ENCODE results near the gene ACADVL. TPM values are rescaled to one million over a fixed set of nuclear protein-coding genes. Genes with fewer than 3 reads are reported as not detected.
"Not testable (repeated sequence)": the region's sequence is repeated elsewhere in the genome, so short reads cannot be mapped to it uniquely, and the experiment has no call there.

The ACADVL gene
- 100 to 1,000 TPM; 453 to 742 (median 464) TPM for total RNA-seq

- peaks cover 66 to 94% (median 70%) of the 10 kb centered on the region in 3 donors for H3K4me1 ChIP-seq
- TF ChIP-seq CTCF (IDR thresholded peaks at IDR 0.05) = peak in 2 of 6 experiments; percentile 10 to 15
- peak in 3 of 4 donors; percentile 68 to 93 (median 71) for TF ChIP-seq POLR2A (IDR thresholded peaks at IDR 0.05)
- 0% methylated on average over 35 of the region's 63 CpGs; no CpG with 5 or more reads in 1 of the 2 donors for WGBS, 2 donors
- H3K36me3 ChIP-seq = peaks cover 23 to 41% (median 25%) of the 10 kb centered on the region in 3 donors
- peak within 1 kb of the TSS; percentile 61 to 99 (median 94) for H3K4me3 ChIP-seq
- no peaks in the 10 kb centered on the region for H3K9me3 ChIP-seq
- H3K27me3 ChIP-seq = no peaks in the 10 kb centered on the region
- H3K27ac ChIP-seq = peak within 1 kb of the TSS; percentile 95 to 100 (median 98)
- no peak for DNase-seq
- intact Hi-C loops (cut with DNase I) = no loop called here
Measured at GRCh38 chr17:7219812-7220592, at the start of gene ACADVL, which contains the start of gene DLG4. Gene ACADVL, plus strand, starts transcription at chr17:7219938. Its CDS starts 47 bp downstream, at chr17:7219985. Gene DLG4, minus strand, starts transcription at chr17:7219836.

GRCh38 chr17:7172522-7173191 is 47.1 kb upstream of the ACADVL start:
- H3K4me1 ChIP-seq = peaks cover 8 to 24% (median 12%) of the 10 kb centered on the region in 3 donors
- intact Hi-C loops (cut with DNase I); H3K27ac ChIP-seq; DNase-seq; H3K9me3 ChIP-seq; H3K4me3 ChIP-seq; H3K36me3 ChIP-seq: not testable (repeated sequence)
- peaks cover 0 to 30% (median 2%) of the 10 kb centered on the region in 4 donors for H3K27me3 ChIP-seq
- WGBS, 2 donors = 89 to 92% methylated on average over 17 to 18 of the region's 18 CpGs

- H3K4me1 ChIP-seq = peaks cover 14 to 31% (median 18%) of the 10 kb centered on the region in 3 donors
- peak overlapping the region in 3 of 4 donors; percentile 24 to 53 (median 34) for H3K4me3 ChIP-seq
- peak overlapping the region in 1 of 4 donors; percentile 39 for H3K27ac ChIP-seq
Measured at GRCh38 chr17:7173687-7174602, 45.8 kb upstream of the ACADVL start.

GRCh38 chr17:7174603-7175326 is 45.0 kb upstream of the ACADVL start:
- Histone ChIP-seq H3K9me3 (peaks cover 0 to 3% (median 0%) of the 10 kb centered on the region in 3 donors), H3K4me3 (peak overlapping the region in 2 of 4 donors; percentile 34 to 53), H3K4me1 (peaks cover 14 to 31% (median 18%) of the 10 kb centered on the region in 3 donors), H3K36me3 (no peaks in the 10 kb centered on the region), H3K27me3 (peaks cover 0 to 50% (median 8%) of the 10 kb centered on the region in 4 donors), H3K27ac (no peak overlapping the region)
- WGBS, 2 donors = 70 to 76% methylated on average over 7 of the region's 7 CpGs
- TF ChIP-seq CTCF (IDR thresholded peaks at IDR 0.05) (no peak), POLR2A (IDR thresholded peaks at IDR 0.05) (no peak)
- DNase-seq = no peak
- intact Hi-C loops (cut with DNase I) = no loop called here

More at GRCh38 chr17:7173687-7174602, 45.8 kb upstream of the ACADVL start:
- Histone ChIP-seq H3K9me3 (peaks cover 0 to 3% (median under 1%) of the 10 kb centered on the region in 3 donors), H3K27me3 (peaks cover 0 to 43% (median 8%) of the 10 kb centered on the region in 4 donors), H3K36me3 (no peaks in the 10 kb centered on the region)
- intact Hi-C loops (cut with DNase I) = no loop called here
- DNase-seq = no peak
- TF ChIP-seq POLR2A (IDR thresholded peaks at IDR 0.05) (no peak), CTCF (IDR thresholded peaks at IDR 0.05) (peak in 4 of 6 experiments; percentile 10 to 28 (median 24))
- WGBS, 2 donors = 72 to 92% methylated on average over 15 to 37 of the region's 69 CpGs

Measured in esophagus squamous epithelium (tissue), 5 donors.